Nephron progenitor cell (in vitro differentiated cells): ENCODE data around the gene DNAAF5.

ENCODE experiments used
- DNase-seq: peaks from one replicate; pipeline ENCODE4 v3.0.0; 2021
- H3K27ac Mint-ChIP-seq: 2 replicates; pipeline ENCODE4 v1.8.0; 2021; ENCODE audit warnings: mild to moderate bottlenecking, moderate library complexity, mixed read lengths
- H3K27me3 Mint-ChIP-seq: 2 replicates; pipeline ENCODE4 v1.8.0; 2021; ENCODE audit warnings: mild to moderate bottlenecking, low read depth, mixed read lengths; ENCODE audit not compliant: poor library complexity
- H3K36me3 Mint-ChIP-seq: 2 replicates; pipeline ENCODE4 v1.8.0; 2021; ENCODE audit warnings: low read depth, mixed read lengths
- H3K4me1 Mint-ChIP-seq: 2 replicates; pipeline ENCODE4 v1.8.0; 2021; ENCODE audit warnings: mixed read lengths
- H3K4me3 Mint-ChIP-seq: 2 replicates; pipeline ENCODE4 v1.8.0; 2021; ENCODE audit warnings: mild to moderate bottlenecking, moderate library complexity, mixed read lengths
- H3K9me3 Mint-ChIP-seq: 2 replicates; pipeline ENCODE4 v1.8.0; 2021; ENCODE audit warnings: mild to moderate bottlenecking, moderate library complexity, mixed read lengths
- CTCF ChIP-seq: fragments of 200-600 bp; sonication (generic); IDR thresholded peaks from 2 replicates; pipeline ENCODE4 v1.5.0; 2021; ENCODE audit warnings: antibody characterized with exemption

The DNAAF5 gene

GRCh38 chr7:693280-693679 lies 33.2 kb upstream of the DNAAF5 start:
- Mint-ChIP-seq H3K4me3 (no peak overlapping the region), H3K4me1 (peaks cover 11% of the 10 kb centered on the region), H3K9me3 (peaks cover 47% of the 10 kb centered on the region), H3K27me3 (peaks cover 6% of the 10 kb centered on the region), H3K27ac (no peak overlapping the region), H3K36me3 (peaks cover 70% of the 10 kb centered on the region)
- no peak for DNase-seq
- TF ChIP-seq CTCF: no peak

GRCh38 chr7:696426-696811 lies 30.1 kb upstream of the DNAAF5 start:
- H3K36me3 Mint-ChIP-seq: peaks cover 59% of the 10 kb centered on the region
- DNase-seq: no peak
- peaks cover 29% of the 10 kb centered on the region for H3K9me3 Mint-ChIP-seq
- TF ChIP-seq CTCF: no peak
- peaks cover 9% of the 10 kb centered on the region for H3K27me3 Mint-ChIP-seq
- H3K4me3 Mint-ChIP-seq: no peak overlapping the region
- H3K27ac Mint-ChIP-seq: no peak overlapping the region
- peaks cover 38% of the 10 kb centered on the region for H3K4me1 Mint-ChIP-seq

GRCh38 chr7:696812-697551 lies 29.5 kb upstream of the DNAAF5 start:
- peaks cover 43% of the 10 kb centered on the region for H3K4me1 Mint-ChIP-seq
- peaks cover 59% of the 10 kb centered on the region for H3K36me3 Mint-ChIP-seq
- peaks cover 9% of the 10 kb centered on the region for H3K27me3 Mint-ChIP-seq
- no peak overlapping the region for H3K27ac Mint-ChIP-seq
- TF ChIP-seq CTCF: no peak
- H3K4me3 Mint-ChIP-seq: no peak overlapping the region
- DNase-seq: no peak
- peaks cover 29% of the 10 kb centered on the region for H3K9me3 Mint-ChIP-seq

GRCh38 chr7:698515-699475 lies 27.7 kb upstream of the DNAAF5 start:
- Mint-ChIP-seq H3K27me3 (peaks cover 7% of the 10 kb centered on the region), H3K36me3 (peaks cover 59% of the 10 kb centered on the region), H3K4me1 (peaks cover 43% of the 10 kb centered on the region), H3K4me3 (no peak overlapping the region), H3K9me3 (peaks cover 30% of the 10 kb centered on the region), H3K27ac (peak overlapping the region; percentile 84)
- TF ChIP-seq CTCF: no peak
- peak; percentile 21 for DNase-seq

GRCh38 chr7:699476-700170 lies 26.9 kb upstream of the DNAAF5 start:
- Mint-ChIP-seq H3K27me3 (peaks cover 7% of the 10 kb centered on the region), H3K4me1 (peaks cover 43% of the 10 kb centered on the region), H3K36me3 (peaks cover 59% of the 10 kb centered on the region), H3K4me3 (peak overlapping the region; percentile 57), H3K27ac (peak overlapping the region; percentile 84), H3K9me3 (peaks cover 37% of the 10 kb centered on the region)
- no peak for TF ChIP-seq CTCF
- DNase-seq: peak; percentile 22
